Motor neuron (in vitro differentiated cells): ENCODE results near the gene CD82. TPM values are rescaled to one million over a fixed set of nuclear protein-coding genes. Genes with fewer than 3 reads are reported as not detected.
A peak's percentile ranks its signal among the peaks of the same experiment; 100 is the strongest.

ENCODE experiments used
- ATAC-seq, 8 experiments: fragments of 200-7000 bp; cut with Tn5 transposase; replicated peaks in 6 of 8; 2 replicates each; pipeline ENCODE4 v1.8.0; 2021; ENCODE audit warnings: mild to moderate bottlenecking in 8 of 8, moderate library complexity in 8 of 8
- H3K27ac ChIP-seq, 2 donors: fragments of 250-450 bp; sonication (Bioruptor Pico); 2 replicates each; pipeline ENCODE4 v1.9.0; 2021; ENCODE audit warnings: antibody characterized with exemption in 2 of 2, mild to moderate bottlenecking in 2 of 2, moderate library complexity in 1 of 2
- H3K4me1 ChIP-seq, 2 donors: fragments of 250-450 bp; sonication (Bioruptor Pico); replicated peaks in 1 of 2; 2 replicates each; pipeline ENCODE4 v1.6.1; 2021; ENCODE audit warnings: antibody characterized with exemption in 2 of 2, mild to moderate bottlenecking in 2 of 2, moderate library complexity in 1 of 2
- H3K4me3 ChIP-seq, 5 donors: fragments of 250-450 bp; sonication (Bioruptor Pico); 2 replicates each; pipeline ENCODE4 v1.9.0; 2021; ENCODE audit warnings: antibody characterized with exemption in 5 of 5, mild to moderate bottlenecking in 5 of 5, moderate library complexity in 4 of 5
- WGBS, 10 experiments: fragments of 450-650 bp; shearing (Covaris generic); methylation state at CpG; one replicate each; pipeline ENCODE4 v1.0.0; 2022; 5-methylcytosine and 5-hydroxymethylcytosine counted together
- in situ Hi-C, 9 experiments: fragments of 400-800 bp; cut with MboI; loops; one replicate each; pipeline ENCODE4 v1.15.0; 2021; ENCODE audit warnings: low sequenced_read_pairs in 9 of 9, low pct_unique_long_range_greater_than_20kb in 2 of 9; ENCODE audit not compliant: unreplicated experiment in 9 of 9
- total RNA-seq, 8 experiments: library from RNA; unstranded; fragments of 300-600 nt; gene quantifications; 2 replicates each; pipeline versions ENCODE4 v1.2.3 to v1.2.4, GENCODE V29; 2022

Gene CD82
- total RNA-seq, 8 experiments from 2014 or later = 1.3 to 58.4 (median 4.1) TPM

- Histone ChIP-seq H3K27ac (no peak overlapping the region), H3K4me1 (peaks cover 4 to 9% of the 10 kb centered on the region in 2 donors), H3K4me3 (no peak overlapping the region)
- in situ Hi-C loops = no loop called here
- ATAC-seq = peak in 4 of 8 experiments; percentile 17 to 85 (median 57)
- 8 to 96% (median 68%) methylated on average over 3 to 4 of the region's 7 CpGs; no CpG with 5 or more reads in 6 of the 10 experiments for WGBS, 10 experiments
Observed at GRCh38 chr11:44661311-44661717, 95.9 kb downstream of the CD82 start.

Other genes starting within 250 kb of the CD82 start
- gene TSPAN18, start 161.3 kb downstream of the CD82 start, total RNA-seq = 100 to 1,000 TPM in 2 of 8 experiments, 10 to 100 TPM in 6; 17.4 to 128 (median 30.2) TPM